ENCODE data around the gene PSMB1. TPM values are rescaled to one million over a fixed set of nuclear protein-coding genes. Genes with fewer than 3 reads are reported as not detected.
"Not testable (repeated sequence)": the region's sequence is repeated elsewhere in the genome, so short reads cannot be mapped to it uniquely, and the experiment has no call there.

PSMB1 gene
- total RNA-seq, 1 donor from 2014 or later, result 165 TPM

DNA sequence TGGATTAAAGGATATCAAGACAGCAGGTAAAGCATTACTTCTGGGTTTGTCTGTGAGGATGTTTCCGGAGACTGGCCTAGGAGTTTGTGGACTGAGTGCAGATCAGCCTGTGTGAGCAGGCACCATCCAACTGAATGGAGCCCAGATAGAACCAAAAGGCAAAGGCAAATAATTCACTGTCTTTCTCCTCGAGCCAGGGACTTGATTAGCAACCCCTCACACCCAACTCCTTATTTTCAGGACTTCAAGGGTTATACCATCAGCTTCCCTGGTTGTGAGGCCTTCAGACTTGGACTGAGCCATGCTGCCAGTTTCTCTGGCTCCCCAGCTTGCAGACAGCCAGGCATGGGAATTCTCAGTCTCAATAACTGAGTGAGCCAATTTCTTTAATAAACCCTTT lies 19.3 kb downstream of the PSMB1 start:
- DNase-seq, result no peak

GRCh38 chr6:170532867-170533488 lies 20.1 kb downstream of the PSMB1 start:
- DNase-seq, result no peak

DNA sequence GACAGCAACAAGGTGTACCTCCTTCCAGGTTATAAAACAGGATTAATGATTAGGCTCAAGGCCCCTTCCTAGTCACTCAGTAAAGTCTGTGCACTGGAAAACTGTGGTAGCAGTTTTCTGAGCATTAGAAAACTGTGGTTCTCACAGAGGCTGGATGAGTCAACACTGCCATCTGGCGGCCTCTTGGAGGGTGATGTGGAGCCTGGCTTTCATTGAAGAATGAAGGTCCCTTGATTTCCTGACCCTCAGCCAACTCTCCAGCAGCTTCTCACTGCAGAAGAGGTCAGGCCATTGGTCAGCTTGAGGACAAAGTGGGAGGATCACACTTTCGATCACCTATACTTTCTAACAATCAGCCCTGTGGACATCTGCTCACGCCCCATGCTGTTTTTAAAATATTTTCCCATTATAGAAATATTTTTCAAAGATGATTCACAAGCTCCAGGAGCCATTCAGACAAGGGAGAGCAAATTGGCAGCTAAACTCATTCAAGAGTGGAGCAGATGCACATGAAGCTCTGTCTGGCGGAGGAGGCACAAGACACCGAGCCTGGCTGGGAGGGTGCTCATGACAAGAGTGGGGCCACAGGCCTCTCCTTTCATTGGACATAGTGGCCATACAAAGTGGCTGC lies 23.2 kb downstream of the PSMB1 start:
- peak; percentile 70 for DNase-seq

GRCh38 chr6:170527995-170528394 lies 25.1 kb downstream of the PSMB1 start:
- not testable (repeated sequence) for DNase-seq

- DNase-seq, result no peak
Measured at GRCh38 chr6:170525795-170526194, 27.3 kb downstream of the PSMB1 start.

DNA sequence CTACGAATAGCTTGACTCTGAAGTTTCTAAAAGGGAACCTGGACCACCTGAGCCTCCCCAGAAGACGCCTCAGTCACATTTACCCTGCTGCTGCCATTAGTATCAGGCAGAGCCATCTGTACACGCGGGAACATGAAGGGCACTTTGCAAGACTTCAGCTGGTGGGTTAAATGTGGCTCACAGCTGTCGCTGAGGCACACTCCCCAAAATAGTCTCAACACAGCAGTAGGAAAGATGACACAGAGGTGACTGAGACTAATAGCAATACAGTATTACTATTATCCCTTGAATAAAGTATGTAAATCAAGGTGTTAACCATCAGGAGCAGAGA lies 29.0 kb downstream of the PSMB1 start:
- DNase-seq, result peak; percentile 30

DNA sequence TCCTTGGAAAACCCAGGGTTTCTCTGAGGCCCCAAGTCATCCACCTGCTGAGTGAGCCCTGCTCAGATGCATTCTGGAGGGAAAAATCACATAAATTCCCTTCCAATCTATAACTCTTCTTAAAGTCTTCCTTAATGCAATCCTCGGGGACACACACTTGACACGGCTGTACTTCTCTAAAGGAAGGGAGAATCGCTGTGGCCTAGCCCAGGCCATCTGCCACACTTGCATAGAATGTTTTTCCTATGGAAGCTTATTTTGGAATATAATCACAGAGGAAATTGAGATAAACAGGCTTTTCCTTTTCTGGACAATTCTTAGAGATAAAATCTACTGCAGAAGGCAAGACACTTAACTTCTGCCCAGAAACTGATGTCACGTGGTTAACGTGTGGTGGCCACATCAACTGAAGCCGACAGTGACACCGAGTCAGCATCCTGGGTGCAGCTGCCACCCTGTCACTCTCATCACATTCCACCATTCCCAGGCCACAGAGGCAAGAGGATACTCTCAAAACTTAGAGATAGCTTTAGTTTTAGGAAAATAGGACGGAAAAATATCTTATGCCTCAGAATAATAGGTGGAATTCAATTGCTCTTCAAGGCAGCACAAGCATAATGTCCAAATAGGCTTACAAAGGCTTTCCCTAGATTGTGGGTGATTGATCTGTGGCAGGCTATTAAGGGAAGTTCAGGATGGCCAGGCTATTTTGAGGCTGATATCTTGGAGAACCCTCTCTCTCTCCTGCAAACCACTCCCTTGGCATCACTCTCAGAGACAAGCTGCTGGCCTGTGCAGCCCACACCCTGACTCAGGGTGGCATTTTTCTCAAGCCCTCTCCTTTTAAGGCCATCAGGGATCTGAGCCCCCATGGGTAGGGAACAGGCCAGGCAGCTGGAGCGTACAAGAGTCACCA lies 29.6 kb downstream of the PSMB1 start:
- no peak for DNase-seq

DNA sequence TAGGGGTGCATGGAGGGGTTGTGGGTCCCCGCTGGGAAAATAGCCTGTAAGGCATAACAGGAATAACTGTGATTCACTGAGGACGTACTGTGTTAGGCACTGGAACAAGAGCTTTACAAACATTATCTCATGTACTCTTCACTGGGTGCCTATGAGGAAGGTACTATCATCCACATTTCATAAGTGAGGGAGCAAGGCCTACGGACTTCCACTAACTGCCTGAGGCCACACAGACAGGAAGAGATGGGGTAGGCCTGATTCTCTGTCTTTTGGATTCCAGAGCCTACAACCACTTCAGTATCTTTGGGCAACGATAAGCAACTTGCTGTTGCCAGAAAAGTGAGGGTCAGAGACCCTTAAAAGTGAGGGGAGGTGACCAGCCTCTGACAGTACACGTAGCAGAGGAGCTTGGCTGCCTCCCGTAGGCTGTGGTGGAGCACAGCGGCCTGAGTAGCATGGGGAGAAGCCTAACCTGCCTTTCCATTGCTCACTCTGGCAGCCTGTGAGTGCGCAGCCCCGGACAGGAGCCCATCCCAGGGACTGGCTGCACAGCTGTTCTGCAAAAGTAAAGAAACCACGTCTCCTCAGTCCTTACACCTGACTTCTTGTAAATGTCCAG lies 30.4 kb downstream of the PSMB1 start:
- DNase-seq, result no peak

DNA sequence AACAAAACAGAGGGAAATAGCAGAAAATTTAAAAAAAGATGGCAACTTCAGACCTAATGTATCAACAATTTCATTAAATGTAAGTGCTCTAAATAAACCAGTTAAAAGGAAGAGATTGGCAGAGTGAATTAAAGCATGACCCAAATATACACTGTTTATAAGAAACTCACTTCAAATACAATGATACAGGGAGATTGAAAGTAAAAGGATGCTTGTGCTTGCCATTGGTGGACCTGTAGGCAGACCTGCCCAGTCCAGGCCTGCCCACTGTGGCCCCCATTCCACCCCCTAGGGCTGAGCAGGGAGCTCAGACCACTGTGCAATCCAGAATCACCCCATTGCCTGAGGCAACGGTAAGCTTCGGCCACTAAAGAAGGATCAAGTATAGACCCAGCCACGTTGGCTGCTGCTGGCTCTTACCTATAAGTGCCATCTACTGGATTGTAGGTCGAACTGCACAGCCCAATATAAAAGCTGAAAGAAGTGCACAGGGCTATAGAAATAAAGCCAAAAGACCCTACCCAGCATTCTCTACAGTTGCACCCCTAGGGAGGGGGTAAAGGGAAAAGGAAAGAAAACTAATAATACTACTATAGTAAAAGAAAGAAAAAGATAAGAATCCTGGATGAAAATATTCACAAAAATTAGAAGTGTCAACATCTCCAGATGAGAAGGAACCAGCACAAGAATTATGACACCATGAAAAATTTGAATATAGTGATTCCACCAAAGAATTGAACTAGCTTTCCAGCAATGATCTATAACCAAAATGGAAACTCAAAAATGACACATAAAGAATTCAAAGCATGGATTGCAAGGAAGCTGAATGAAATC lies 36.1 kb downstream of the PSMB1 start:
- no peak for DNase-seq

- no peak for DNase-seq
Measured at GRCh38 chr6:170514908-170515307, 38.2 kb downstream of the PSMB1 start.

DNA sequence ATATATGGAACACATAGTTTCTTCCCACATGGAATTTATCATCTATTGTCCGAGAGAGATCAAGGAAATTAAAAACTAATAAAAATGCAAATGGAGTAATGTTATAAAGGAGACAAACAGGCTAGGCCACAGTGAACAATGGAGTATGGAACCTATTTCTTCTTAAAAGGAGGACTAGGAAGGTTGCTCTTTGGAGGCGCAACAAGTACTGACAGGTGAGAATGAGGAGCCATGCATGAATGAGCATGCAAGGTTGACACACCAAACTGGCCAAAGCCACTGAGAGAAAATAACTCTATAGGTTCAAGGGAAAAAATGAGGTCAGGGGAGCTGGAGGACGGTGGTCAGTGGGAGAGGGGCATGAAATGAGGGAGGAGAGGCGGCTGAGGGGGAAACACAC lies 40.9 kb downstream of the PSMB1 start:
- DNase-seq, result no peak

- no peak for DNase-seq
Measured at GRCh38 chr6:170510631-170511030, 42.5 kb downstream of the PSMB1 start.

DNA sequence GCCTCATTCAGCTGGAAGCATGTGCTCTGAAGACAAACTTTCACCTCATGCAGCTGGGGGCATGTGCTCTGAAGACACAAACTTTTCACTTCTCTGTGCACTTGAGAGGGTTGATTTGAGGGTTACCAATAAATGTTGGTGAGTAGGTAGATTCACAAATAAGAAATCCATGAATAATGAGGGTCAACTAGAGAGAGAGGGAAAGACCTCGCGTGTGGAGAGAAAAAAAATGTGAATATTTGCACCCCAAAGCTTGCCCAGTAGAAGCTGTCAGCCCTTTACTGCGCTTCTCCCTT lies 43.4 kb downstream of the PSMB1 start:
- DNase-seq, result no peak

GRCh38 chr6:170508892-170509722 lies 44.0 kb downstream of the PSMB1 start:
- DNase-seq, result not testable (repeated sequence)

- DNase-seq, result not testable (repeated sequence)
Measured at GRCh38 chr6:170508275-170508674, 44.8 kb downstream of the PSMB1 start.

- not testable (repeated sequence) for DNase-seq
Measured at GRCh38 chr6:170507728-170508127, 45.4 kb downstream of the PSMB1 start.

DNA sequence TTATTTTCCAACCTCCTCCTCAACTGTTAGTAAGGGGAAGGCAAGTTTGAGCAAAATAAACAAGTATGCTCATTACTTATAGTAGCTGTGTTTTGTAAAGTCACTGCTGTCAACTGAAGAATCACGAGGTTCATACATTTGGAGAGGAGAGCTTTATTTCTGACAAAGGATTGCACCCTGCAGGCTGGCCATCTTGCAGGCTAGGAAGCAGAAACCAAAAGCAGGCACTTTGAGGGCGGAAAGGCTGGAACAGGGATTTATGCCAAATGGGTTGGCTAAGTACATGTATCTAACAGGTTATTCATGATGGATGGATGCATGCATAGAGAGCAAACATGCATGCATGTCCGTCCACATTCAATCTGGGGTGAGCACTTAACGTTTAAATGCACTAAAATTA lies 46.7 kb downstream of the PSMB1 start:
- no peak for DNase-seq

- no peak for DNase-seq
Measured at GRCh38 chr6:170505306-170505705, 47.8 kb downstream of the PSMB1 start.

- no peak for DNase-seq
Measured at GRCh38 chr6:170504479-170504878, 48.6 kb downstream of the PSMB1 start.

GRCh38 chr6:170503414-170503761 lies 49.7 kb downstream of the PSMB1 start:
- no peak for DNase-seq

- not testable (repeated sequence) for DNase-seq
Measured at GRCh38 chr6:170502733-170503413, 50.2 kb downstream of the PSMB1 start.
